Colon (tissue), 2 donors: ENCODE measurements around the gene NEO1.
"Not testable (repeated sequence)": the region's sequence is repeated elsewhere in the genome, so short reads cannot be mapped to it uniquely, and the experiment has no call there.

Experiments
- FAIRE-seq: peaks from 2 replicates; lab custom pipeline; 2012; peaks lifted over from hg19 to GRCh38; lab: Jason Lieb, UNC
- donor health status: control.
- donor health status: control.

The NEO1 gene

GRCh38 chr15:73210630-73211029 is 158.4 kb downstream of the NEO1 start:
- no peak for FAIRE-seq

- no peak for FAIRE-seq
Measured at GRCh38 chr15:73212424-73212823, 160.2 kb downstream of the NEO1 start.

GRCh38 chr15:73221450-73221849 is 169.2 kb downstream of the NEO1 start:
- FAIRE-seq, result not testable (repeated sequence)

GRCh38 chr15:73225358-73226015 is 173.2 kb downstream of the NEO1 start:
- no peak for FAIRE-seq

- no peak for FAIRE-seq
Measured at GRCh38 chr15:73226093-73226814, 174.0 kb downstream of the NEO1 start.

GRCh38 chr15:73227433-73228056 is 175.3 kb downstream of the NEO1 start:
- FAIRE-seq, result peak; percentile 31

GRCh38 chr15:73228128-73228646 is 175.9 kb downstream of the NEO1 start:
- peak; percentile 53 for FAIRE-seq

- no peak for FAIRE-seq
Measured at GRCh38 chr15:73231661-73232419, 179.6 kb downstream of the NEO1 start.

- no peak for FAIRE-seq
Measured at GRCh38 chr15:73232776-73233175, 180.5 kb downstream of the NEO1 start.

GRCh38 chr15:73233623-73234022 is 181.4 kb downstream of the NEO1 start:
- FAIRE-seq, result no peak

GRCh38 chr15:73237910-73238309 is 185.6 kb downstream of the NEO1 start:
- no peak for FAIRE-seq

- FAIRE-seq, result no peak
Measured at GRCh38 chr15:73239564-73240215, 187.4 kb downstream of the NEO1 start.

- FAIRE-seq, result peak; percentile 14
Measured at GRCh38 chr15:73240866-73241499, 188.7 kb downstream of the NEO1 start.

- no peak for FAIRE-seq
Measured at GRCh38 chr15:73244333-73244732, 192.1 kb downstream of the NEO1 start.

- FAIRE-seq, result no peak
Measured at GRCh38 chr15:73246439-73246838, 194.2 kb downstream of the NEO1 start.

GRCh38 chr15:73246898-73247297 is 194.6 kb downstream of the NEO1 start:
- no peak for FAIRE-seq

GRCh38 chr15:73247331-73247730 is 195.1 kb downstream of the NEO1 start:
- FAIRE-seq, result no peak

GRCh38 chr15:73249499-73249898 is 197.2 kb downstream of the NEO1 start:
- no peak for FAIRE-seq

- no peak for FAIRE-seq
Measured at GRCh38 chr15:73254598-73254997, 202.3 kb downstream of the NEO1 start.

- FAIRE-seq, result no peak
Measured at GRCh38 chr15:73258271-73259108, 206.2 kb downstream of the NEO1 start.
